GM18508 (cell line): ENCODE results near the gene TMEM164.

ENCODE experiments used
- ATAC-seq: cut with Tn5 transposase; IDR thresholded peaks from one replicate; pipeline ENCODE4 v1.9.1; 2021; ENCODE audit warnings: moderate number of reproducible peaks; ENCODE audit not compliant: insufficient read depth, unreplicated experiment

TMEM164 gene

DNA sequence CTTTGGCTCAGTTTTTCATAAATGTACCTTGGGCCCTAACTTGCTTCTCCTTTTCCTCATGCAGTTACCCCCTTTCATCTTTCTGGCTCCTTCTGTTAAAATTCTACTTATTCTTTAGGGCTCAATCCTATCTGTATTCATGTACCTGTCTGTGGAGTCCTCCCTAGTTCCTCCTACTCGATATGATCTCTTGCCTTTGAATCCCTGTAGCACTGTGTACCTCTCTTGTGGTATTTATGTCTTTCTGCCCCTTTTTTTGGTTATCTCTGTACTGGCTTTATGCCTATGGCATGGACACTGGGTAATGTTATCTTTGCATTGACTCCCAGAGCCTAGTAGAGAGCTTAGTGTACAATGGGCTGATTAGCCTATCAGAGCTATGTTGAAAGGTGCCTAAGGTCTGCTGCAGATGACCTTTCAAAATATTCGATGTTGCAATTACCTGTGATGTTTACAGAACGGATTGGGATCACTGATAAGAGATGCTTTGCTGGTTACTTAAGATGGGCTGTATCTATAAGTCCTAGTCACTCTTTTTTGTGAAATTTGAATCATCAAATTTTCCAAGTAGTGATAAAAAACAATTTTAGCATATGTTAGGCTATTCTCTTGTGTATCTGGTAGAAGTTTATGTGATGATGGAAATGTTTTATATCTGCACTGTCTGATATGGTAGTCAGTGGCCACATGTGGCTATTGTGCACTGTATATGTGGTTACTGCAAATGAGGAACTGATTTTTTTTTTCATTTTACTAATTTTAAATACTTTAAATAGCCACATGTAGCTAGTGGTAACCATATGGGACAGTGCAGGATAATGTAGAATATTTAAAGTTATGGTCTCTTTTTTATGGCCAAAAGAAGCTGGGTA lies 33.5 kb downstream of the TMEM164 start:
- no peak for ATAC-seq

GRCh38 chrX:110037178-110037577 lies 34.3 kb downstream of the TMEM164 start:
- ATAC-seq: no peak

DNA sequence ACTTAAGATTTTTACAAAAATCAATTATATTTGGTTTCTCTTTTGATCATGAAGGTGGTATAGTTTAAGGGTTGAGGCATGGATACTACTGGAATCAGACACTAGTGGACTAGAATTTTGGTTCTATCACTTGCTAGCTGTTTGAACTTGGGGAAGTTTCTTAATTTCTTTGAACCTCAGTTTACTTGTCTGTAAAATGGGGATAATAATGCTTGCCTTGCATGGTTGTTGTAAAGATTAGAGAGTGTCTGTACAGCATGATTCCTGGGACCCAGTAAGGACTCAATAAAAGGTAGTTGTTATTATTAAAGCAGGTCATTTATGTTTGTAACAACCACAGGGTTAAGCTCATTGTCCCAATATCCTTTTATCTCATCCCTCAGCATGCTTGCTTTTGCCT lies 36.0 kb downstream of the TMEM164 start:
- no peak for ATAC-seq

GRCh38 chrX:110041980-110042379 lies 39.1 kb downstream of the TMEM164 start:
- ATAC-seq: no peak

- no peak for ATAC-seq
Observed at GRCh38 chrX:110042496-110042895, 39.6 kb downstream of the TMEM164 start.

GRCh38 chrX:110043506-110043905 lies 40.6 kb downstream of the TMEM164 start:
- ATAC-seq: no peak

DNA sequence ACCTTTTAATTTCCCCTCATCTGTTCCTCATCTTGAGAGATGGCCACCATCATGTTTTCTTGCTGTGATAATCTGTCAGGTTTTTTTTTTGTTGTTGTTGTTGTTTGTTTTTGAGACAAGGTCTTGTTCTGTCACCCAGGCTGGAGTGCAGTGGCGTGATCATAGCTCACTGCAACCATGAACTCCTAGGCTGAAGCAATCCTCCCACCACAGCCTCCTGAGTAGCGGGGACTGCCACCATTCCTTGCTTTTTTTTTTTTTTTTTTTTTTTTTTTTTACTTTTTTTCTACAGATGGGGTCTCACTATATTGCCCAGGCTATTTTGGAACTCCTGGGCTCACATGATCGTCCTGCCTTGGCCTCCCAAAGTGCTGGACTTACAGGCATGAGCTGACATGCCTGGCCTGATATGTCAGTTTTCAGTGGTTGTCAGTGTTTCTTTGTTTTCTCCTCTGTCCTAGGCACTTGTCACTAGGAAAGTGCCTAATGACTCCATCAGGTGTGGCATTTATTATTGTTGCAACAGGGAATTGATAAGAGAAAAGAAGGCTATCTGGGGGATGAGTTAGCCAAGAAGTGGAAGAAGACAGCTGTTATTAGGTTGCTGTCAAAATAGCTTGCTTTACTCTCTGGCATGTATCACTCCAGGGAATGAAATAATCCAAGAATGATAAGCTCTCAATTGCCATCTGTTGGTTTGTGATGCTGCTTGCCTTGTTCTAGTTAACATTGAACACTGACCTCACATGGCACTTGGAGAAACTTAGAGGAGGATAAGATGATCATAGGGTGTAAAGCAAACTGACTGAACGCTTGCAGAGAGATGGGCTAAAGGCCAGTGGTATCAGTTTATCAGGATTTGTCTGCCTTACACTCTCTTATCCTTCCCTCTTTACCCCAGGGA lies 41.7 kb downstream of the TMEM164 start:
- no peak for ATAC-seq

GRCh38 chrX:110045421-110045820 lies 42.5 kb downstream of the TMEM164 start:
- ATAC-seq: no peak

DNA sequence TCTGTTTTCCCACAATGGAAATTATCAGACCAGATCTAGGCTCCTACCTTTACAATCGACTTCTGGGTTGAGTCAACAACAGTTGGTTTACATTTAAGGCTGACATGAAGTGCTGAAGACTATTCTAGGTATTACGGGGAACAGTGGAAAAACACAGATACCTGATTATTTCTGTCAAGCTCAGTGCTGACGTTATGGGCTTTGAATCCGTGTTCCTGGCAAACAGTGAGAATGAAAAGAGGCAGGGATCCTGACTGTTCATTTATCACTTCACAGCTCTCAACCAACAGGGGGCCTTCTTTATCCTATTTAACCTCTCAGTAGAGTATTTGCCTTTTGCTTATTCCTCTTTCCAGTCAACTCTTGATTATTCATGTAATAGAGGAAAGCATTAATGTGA lies 43.1 kb downstream of the TMEM164 start:
- no peak for ATAC-seq

- ATAC-seq: no peak
Observed at GRCh38 chrX:110046971-110047370, 44.1 kb downstream of the TMEM164 start.

- ATAC-seq: no peak
Observed at GRCh38 chrX:110049096-110049495, 46.2 kb downstream of the TMEM164 start.

- no peak for ATAC-seq
Observed at GRCh38 chrX:110050386-110050785, 47.5 kb downstream of the TMEM164 start.

DNA sequence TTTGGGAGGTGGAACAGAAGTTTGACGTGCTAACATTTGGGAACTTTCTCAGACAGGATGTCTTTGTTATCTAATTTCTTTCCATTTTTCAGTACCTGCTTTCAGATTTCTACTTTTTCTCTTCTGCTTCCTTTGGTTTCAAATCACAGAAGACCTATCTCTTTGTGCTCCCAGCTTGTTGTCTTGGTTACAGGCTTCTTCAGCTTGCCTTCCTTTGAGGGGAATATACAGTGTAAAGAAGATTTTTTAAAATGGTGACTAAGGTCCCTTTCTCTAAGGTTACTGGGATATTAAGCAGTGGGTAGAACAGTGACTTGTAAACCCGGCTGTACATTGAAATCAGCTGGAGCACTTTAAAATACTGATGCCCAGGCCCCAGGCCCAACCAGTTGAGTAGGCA lies 48.0 kb downstream of the TMEM164 start:
- ATAC-seq: no peak

DNA sequence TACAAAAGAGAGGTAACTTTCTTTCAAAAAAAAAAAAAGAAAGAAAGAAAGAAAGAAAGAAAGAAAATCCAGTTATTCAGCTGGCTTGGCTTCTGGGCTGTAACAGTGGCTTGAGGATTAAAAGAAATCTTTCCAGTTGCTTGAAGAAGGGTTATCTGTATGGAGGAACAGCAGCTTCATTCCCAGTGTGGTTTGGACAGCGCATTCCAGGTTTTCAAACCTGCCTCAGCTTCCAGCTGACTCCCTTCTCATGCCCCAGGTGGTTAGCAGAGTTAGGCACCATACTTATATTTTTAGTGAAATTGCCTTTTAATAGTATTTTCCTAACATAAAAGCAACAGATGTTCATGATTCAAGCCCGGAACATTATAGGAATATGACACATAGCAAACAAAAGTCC lies 48.6 kb downstream of the TMEM164 start:
- ATAC-seq: no peak

GRCh38 chrX:110052303-110052702 lies 49.4 kb downstream of the TMEM164 start:
- no peak for ATAC-seq

GRCh38 chrX:110053453-110053852 lies 50.5 kb downstream of the TMEM164 start:
- ATAC-seq: no peak

GRCh38 chrX:110055616-110056015 lies 52.7 kb downstream of the TMEM164 start:
- no peak for ATAC-seq

- no peak for ATAC-seq
Observed at GRCh38 chrX:110056419-110056818, 53.5 kb downstream of the TMEM164 start.

DNA sequence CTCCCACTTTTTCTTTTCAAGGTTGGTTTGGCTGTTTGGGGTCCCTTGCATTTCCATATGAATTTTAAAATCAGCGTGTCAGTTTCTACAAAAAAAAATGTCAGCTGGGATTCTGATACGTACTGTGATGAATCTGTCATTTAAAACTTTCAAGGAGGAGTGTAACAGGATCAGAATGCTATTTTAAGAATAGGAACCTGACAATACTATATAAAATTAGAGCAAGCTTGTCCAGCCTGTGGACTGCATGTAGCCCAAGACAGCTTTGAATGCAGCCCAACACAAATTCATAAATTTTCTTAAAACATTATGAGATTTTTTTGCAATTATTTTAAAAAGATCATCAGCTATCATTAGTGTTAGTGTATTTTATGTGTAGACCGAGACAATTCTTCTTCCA lies 56.5 kb downstream of the TMEM164 start:
- ATAC-seq: no peak

- no peak for ATAC-seq
Observed at GRCh38 chrX:110060317-110060716, 57.4 kb downstream of the TMEM164 start.

DNA sequence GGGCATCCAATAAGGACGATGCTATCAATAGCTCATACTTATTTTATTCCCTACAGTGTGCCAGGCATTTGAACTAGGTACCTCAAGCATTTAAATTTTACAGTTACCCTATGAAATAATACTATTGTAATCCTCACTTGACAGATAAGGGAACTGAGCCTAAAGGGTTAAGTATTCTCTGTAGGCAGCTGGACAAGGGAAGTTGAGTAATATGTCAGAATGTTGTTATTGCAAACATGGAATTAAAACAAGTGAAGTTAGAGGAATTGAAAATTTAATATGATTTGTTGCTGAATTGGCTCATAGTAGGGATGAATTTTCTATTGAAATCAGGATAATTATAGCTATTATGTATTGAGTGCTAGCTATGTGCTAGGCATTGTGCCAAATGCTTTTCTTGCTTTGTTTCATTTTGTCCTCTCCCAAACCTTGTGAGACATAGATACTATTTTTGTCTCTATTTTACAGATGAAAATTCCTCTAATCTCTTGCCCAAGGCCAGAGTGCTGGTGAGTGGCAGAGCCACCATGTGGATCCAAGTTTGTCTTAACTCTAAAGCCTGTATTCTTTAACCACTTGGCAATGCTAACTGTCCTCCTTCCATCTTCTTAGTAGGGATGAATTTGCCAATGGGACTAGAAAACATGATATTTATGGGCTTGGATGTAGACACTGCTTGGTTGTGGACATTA lies 58.1 kb downstream of the TMEM164 start:
- no peak for ATAC-seq
